Activated naive CD4-positive, alpha-beta T cell treated with anti-CD3 and anti-CD28 coated beads, Interleukin-2, amount 50 U/mL, for 72 hours (primary cell): ENCODE data around the gene SMYD3. TPM values are rescaled to one million over a fixed set of nuclear protein-coding genes. Genes with fewer than 3 reads are reported as not detected.
A peak's percentile ranks its signal among the peaks of the same experiment; 100 is the strongest.

Experiments used
- ATAC-seq, 2 donors: fragments of 150-1000 bp; cut with Tn5 transposase; 2 replicates each; pipeline ENCODE4 v1.10.0; 2021; ENCODE audit warnings: mild to moderate bottlenecking in 2 of 2, moderate library complexity in 2 of 2
- DNase-seq, 2 donors: peaks; one replicate each; pipeline ENCODE4 v3.0.0; 2021 to 2022; ENCODE audit warnings: low spot score in 2 of 2
- H3K27ac Mint-ChIP-seq, 2 donors: one replicate each; pipeline ENCODE4 v1.8.0; 2022; ENCODE audit warnings: mild to moderate bottlenecking in 2 of 2, mixed read lengths in 2 of 2
- H3K36me3 Mint-ChIP-seq, 2 donors: one replicate each; pipeline ENCODE4 v1.8.0; 2022; ENCODE audit warnings: mixed read lengths in 2 of 2
- H3K9me3 Mint-ChIP-seq, 2 donors: one replicate each; pipeline ENCODE4 v1.8.0; 2022; ENCODE audit warnings: mixed read lengths in 2 of 2
- total RNA-seq, 2 donors: library from RNA; stranded (reverse); gene quantifications; one replicate each; pipeline ENCODE4 v1.2.3, GENCODE V29; 2022

The SMYD3 gene
- total RNA-seq, 2 donors from 2014 or later, result 18.5 to 30.1 TPM

DNA sequence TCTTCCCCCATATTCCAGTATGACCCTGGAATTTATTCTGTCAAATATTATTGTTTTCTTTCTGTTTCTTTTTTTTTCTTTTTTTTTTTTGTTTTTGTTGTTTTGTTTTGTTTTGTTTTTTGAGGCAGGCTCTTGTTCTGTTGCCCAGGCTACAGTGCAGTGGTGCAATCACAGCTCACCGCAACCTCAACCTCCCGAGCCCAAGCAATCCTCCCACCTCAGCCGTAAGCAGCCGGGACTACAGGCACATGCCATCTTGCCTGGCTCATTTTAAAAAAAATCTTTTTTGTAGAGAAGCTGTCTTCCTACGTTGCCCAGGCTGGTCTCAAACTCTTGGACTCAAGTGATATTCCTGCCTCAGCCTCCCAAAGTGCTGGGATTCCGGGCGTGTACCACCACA lies 237.6 kb downstream of the SMYD3 start:
- ATAC-seq, result no peak
- Mint-ChIP-seq H3K9me3 (no peaks in the 10 kb centered on the region), H3K27ac (no peak overlapping the region), H3K36me3 (peaks cover 6 to 8% of the 10 kb centered on the region in 2 donors)
- DNase-seq, result no peak

DNA sequence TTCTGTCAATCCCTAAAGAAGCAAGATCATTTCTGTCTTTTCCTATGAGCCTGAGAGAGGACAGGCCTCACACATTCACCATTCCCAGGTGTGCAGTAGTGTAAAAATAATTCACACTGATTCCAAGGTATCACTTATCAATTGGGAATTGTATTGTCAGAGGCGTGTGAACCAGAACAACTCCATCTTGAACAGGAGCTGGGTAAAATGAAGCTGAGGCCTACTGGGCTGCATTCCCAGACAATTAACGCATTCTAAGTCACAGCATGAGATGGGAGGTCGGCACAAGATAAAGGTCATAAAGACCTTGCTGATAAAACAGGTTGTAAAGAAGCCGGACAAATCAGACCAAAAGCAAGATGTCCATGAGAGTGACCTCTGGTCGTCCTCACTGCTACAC lies 239.2 kb downstream of the SMYD3 start:
- H3K27ac Mint-ChIP-seq, result no peak overlapping the region
- H3K9me3 Mint-ChIP-seq, result no peaks in the 10 kb centered on the region
- H3K36me3 Mint-ChIP-seq, result peaks cover 0 to 4% of the 10 kb centered on the region in 2 donors
- no peak for DNase-seq
- no peak for ATAC-seq

DNA sequence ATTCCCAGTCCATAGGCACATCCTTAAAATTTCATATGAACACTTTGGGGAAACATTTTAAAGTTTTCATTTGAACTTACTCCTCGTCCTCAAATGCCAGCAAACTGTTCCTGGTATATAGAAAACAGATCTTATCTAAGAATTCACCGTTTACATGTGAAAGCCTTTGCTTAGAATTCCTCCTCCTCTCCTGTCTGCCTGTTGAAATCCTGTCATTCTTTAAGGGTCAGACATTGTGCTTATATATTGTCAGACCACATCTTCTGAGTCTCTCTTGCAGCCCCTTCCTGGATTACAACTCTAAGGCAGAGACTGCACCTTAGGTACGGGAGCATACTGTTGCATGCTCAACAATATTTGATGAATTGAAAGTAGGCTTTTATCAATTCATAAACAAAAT lies 239.7 kb downstream of the SMYD3 start:
- H3K27ac Mint-ChIP-seq, result peak overlapping the region in 1 of 2 donors; percentile 3
- peaks cover 0 to 5% of the 10 kb centered on the region in 2 donors for H3K36me3 Mint-ChIP-seq
- DNase-seq (no peak), ATAC-seq (no peak)
- H3K9me3 Mint-ChIP-seq, result no peaks in the 10 kb centered on the region

DNA sequence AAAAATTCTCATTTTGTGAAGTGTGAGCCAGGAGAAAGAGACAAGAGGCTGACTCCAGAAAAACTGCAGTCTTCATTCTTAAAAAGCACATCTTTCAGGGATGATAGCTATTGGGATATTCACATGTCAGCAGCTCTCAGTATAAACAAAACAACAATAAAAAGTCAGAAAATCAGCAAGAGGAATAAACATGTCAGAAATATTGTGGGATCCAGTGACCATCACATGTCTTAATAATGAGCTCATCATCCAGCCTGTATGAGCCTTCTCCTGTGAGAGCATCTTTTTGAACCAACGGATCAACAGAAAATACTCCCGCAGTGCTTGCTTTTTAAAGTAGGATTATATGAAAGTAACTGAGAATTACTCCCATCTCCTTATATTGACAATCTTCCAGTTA lies 241.6 kb downstream of the SMYD3 start:
- Mint-ChIP-seq H3K27ac (no peak overlapping the region), H3K9me3 (peaks cover 3 to 4% of the 10 kb centered on the region in 2 donors), H3K36me3 (peaks cover 8 to 13% of the 10 kb centered on the region in 2 donors)
- ATAC-seq, result no peak
- DNase-seq, result no peak

DNA sequence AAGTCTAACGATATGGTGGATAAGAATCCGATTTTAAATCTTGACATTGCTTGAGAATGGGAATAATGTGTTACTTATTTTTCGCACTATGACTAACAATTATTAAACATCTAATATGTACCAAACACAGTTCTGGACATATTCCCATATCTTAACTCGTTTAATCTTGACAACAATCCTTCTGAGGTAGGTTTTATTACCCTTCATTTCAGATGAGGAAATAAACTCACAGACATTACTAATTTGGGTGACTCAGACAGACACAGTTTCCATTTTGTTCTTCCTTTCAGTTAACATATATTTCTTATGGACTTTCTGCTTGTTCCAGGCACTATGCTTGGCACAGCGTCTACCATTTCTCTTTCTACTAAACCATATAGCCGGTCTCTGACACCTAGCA lies 244.8 kb downstream of the SMYD3 start:
- Mint-ChIP-seq H3K9me3 (peaks cover 15 to 16% of the 10 kb centered on the region in 2 donors), H3K36me3 (peaks cover 18 to 21% of the 10 kb centered on the region in 2 donors), H3K27ac (no peak overlapping the region)
- no peak for DNase-seq
- ATAC-seq, result no peak

DNA sequence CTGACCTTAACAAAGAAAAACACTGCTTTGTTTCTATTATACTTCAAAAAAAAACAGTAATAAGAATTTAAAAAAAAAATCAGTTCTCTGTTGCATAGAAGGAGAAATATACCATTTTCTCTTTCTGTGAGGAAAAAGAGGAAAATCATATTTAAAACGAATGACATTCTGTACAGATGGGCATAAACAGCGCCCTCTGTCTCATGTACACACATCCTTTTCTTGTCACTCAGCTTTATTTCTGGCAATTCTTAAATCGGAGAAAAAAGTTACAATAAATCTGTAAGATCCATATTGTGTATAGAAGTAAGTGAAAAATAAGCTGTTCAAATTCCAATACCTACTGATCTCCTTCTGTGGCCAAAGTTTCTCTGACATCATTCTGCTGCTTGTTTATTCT lies 245.4 kb downstream of the SMYD3 start:
- H3K27ac Mint-ChIP-seq, result no peak overlapping the region
- H3K36me3 Mint-ChIP-seq, result peaks cover 18 to 21% of the 10 kb centered on the region in 2 donors
- H3K9me3 Mint-ChIP-seq, result peaks cover 15 to 16% of the 10 kb centered on the region in 2 donors
- ATAC-seq (no peak), DNase-seq (no peak)

DNA sequence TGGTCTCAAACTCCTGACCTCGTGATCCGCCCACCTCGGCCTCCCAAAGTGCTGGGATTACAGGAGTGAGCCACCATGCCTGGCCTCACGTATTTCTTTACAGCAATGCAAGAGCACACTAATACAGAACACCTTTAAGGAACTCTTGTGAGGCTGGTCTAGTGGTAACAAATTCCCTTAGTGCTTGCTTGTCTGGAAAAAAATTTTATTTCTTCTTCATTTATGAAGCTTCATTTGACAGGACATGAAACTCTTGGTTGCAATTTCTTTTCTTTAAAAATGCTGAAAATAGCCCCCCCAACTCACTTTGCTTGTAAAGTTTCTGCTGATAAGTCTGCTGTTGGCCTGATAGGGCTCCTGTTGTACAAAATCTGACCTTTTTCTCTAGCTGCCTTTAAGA lies 248.8 kb downstream of the SMYD3 start:
- Mint-ChIP-seq H3K9me3 (peaks cover 15 to 22% of the 10 kb centered on the region in 2 donors), H3K36me3 (peaks cover 18 to 21% of the 10 kb centered on the region in 2 donors), H3K27ac (no peak overlapping the region)
- no peak for DNase-seq
- ATAC-seq, result no peak

DNA sequence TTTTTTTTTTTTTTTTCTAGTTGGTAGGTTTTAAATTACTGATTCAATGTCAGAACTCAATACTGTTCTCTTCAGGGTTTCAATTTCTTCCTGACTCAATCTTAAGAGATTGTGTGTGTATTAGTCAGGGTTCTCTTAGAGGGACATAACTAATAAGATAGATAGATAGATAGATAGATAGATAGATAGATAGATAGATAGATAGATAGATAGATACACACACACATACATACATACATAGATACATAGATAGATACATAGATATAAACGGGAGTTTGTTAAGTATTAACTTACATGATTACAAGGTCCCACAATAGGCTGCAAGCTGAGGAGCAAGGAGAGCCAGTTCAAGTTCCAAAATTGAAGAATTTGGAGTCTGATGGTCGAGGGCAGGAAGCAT lies 251.3 kb downstream of the SMYD3 start:
- no peak overlapping the region for H3K27ac Mint-ChIP-seq
- H3K9me3 Mint-ChIP-seq, result peaks cover 11 to 20% of the 10 kb centered on the region in 2 donors
- no peak for DNase-seq
- ATAC-seq, result no peak
- H3K36me3 Mint-ChIP-seq, result peaks cover 9 to 13% of the 10 kb centered on the region in 2 donors

DNA sequence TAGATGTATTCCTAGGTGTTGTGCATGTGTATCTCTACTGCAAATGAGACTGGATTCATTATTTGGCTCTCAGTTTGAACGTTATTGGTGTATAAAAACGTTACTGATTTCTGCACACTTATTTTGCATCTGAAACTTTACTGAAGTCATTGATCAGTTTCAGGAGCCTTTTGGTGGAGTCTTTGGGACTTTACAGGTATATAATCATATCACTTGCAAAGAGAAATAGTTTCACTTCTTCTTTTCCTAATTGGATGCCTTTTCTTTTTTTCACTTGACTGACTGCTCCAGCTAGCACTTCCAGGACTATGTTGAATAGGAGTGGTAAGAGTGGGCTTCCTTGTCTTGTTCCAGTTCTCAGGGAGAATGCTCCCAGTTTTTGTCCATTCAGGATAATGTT lies 252.2 kb downstream of the SMYD3 start:
- DNase-seq (no peak), ATAC-seq (no peak)
- Mint-ChIP-seq H3K9me3 (peaks cover 11 to 15% of the 10 kb centered on the region in 2 donors), H3K27ac (no peak overlapping the region), H3K36me3 (peaks cover 9 to 13% of the 10 kb centered on the region in 2 donors)

DNA sequence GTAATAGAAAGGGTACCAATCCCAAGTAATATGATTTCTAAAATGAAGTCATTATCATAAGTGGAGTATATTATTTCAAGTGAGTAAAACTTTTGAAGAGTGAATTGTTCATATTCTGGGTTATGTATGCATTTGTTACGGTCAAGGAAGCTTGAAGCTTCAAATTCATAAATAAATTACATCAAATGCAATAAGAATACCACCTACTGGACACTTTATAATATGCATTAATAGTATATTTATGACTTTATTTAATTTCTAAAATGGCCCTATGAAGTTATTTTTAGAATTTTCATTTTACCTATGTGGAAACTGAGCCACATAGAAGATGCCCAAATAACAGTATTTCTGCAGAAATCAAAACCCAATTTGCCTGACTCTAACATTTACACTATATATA lies 260.6 kb downstream of the SMYD3 start:
- ATAC-seq (no peak), DNase-seq (no peak)
- Mint-ChIP-seq H3K9me3 (peaks cover 0 to 6% of the 10 kb centered on the region in 2 donors), H3K27ac (no peak overlapping the region), H3K36me3 (peaks cover 0 to 7% of the 10 kb centered on the region in 2 donors)

DNA sequence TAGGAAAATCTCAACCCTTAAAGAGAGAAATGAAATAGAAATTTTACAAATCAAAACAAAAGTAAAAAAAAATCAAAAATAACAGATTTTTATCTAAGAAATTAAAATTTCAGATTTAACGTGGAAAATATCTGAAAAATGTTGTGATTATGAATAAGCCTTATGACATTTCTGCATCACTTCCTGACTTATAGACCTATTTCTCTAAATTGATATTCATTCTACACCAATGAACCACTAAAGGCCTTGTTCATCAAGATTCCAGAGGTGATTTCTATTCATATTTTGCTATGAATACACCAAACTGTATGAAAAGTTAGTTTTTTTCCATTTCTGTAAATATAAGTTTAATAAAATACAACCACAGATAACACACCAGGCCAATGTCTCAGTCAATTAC lies 261.5 kb downstream of the SMYD3 start:
- Mint-ChIP-seq H3K27ac (no peak overlapping the region), H3K9me3 (peaks cover 0 to 6% of the 10 kb centered on the region in 2 donors), H3K36me3 (peaks cover 0 to 7% of the 10 kb centered on the region in 2 donors)
- DNase-seq, result no peak
- no peak for ATAC-seq

DNA sequence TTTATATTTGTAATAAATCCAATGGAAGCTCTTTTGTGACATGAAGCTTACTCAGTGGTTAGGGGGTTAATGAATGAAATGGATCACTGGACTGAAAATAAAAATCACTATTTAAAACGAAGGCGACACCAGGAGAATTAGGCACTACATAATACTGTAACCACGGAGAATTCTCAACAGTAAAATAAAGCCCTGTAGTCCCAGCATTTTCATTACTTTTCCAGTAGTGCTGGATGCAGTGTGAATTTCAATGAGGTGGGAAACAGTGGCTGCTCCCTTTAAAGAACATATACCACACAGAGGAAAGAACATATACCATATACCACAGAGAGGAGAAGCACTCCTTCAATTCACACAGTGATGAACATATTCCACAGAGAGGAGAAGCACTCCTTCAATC lies 275.0 kb downstream of the SMYD3 start:
- Mint-ChIP-seq H3K36me3 (no peaks in the 10 kb centered on the region), H3K9me3 (no peaks in the 10 kb centered on the region), H3K27ac (no peak overlapping the region)
- ATAC-seq (no peak), DNase-seq (no peak)

DNA sequence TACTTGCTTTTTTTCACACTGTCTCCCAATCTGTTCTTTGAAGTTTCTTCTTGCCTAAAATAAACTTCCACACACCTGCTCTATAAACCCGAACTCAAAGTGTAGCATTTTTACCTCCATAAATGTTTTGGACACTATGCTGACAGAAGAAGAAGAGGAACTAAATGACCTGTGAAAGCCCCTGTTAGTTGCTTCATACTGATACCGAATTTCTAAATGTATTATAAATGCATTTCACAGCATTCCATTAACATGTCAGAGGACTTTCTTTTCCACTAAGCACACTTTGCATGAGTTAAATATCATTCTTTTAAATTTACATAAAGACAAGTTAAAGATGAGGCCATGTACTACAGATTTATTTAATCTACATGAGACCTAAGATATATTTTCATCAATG lies 281.0 kb downstream of the SMYD3 start:
- no peak for DNase-seq
- ATAC-seq, result no peak
- H3K27ac Mint-ChIP-seq, result no peak overlapping the region
- H3K9me3 Mint-ChIP-seq, result no peaks in the 10 kb centered on the region
- H3K36me3 Mint-ChIP-seq, result peaks cover 0 to 10% of the 10 kb centered on the region in 2 donors

DNA sequence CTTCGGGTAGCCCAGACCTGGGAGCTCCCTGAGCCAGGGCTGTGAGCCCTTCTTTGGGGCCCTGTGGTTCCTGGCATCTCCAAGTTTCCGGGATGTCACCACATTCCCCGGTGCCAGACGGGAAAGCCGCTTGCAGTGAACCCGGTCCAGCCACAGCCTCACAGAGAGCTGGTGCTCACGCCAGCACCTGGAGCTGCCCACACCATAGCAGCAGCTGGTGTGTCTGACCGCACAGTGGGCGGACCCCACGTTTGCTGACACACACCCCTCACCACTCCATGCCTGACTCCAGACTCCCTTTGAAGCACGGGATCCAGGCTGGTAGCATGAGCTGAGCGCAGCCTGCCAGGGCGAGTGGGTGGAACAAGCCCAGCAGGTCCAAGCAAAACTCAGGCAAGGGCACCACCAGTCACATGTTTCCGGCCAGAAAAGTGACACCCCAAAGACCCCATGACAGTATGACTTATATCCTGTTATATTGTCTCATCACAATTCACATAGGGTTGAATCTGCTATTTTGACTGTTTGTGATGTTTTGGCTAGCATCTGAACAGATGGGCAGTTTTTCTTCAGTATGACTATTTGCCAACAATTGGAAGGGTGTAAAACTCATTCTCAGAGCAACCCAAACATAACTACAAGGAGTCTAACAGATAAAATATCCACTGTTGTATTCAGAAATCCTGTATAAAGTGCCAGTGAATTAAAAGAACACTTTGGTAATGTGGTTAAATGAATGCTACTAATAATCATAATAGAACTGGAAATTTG lies 285.4 kb downstream of the SMYD3 start:
- H3K36me3 Mint-ChIP-seq, result peaks cover 0 to 10% of the 10 kb centered on the region in 2 donors
- ATAC-seq (no peak), DNase-seq (no peak)
- peak overlapping the region in 1 of 2 donors; percentile 30 for H3K27ac Mint-ChIP-seq
- peaks cover 0 to 4% of the 10 kb centered on the region in 2 donors for H3K9me3 Mint-ChIP-seq

DNA sequence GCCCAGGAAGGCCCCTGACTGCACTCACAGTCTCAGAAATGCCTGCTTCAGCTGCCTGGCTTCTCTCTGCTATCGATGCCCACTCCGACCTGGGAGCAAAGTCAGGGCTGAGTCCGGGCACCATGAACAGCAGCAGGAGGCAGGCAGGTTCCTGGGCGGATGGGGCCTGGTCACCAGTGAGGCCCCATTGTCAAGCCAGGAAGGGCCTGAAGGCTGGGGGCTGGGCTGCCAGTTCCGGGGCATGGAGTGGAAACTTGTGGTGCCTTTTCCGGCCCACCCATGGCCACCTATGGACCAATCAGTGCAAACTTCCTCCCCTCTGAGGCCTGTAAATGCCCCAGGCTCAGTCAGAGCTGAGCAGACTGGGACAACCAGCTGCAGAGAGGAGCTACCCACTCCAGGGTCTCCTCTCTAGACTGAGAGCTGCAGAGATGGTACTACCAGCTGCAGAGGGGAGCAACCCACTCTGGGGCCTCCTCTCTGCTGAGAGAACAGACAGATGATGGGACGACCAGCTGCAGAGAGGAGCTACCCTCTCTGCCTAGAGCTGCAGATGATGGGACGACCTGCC lies 286.5 kb downstream of the SMYD3 start:
- DNase-seq, result no peak
- peaks cover 0 to 4% of the 10 kb centered on the region in 2 donors for H3K9me3 Mint-ChIP-seq
- ATAC-seq, result no peak
- peaks cover 0 to 10% of the 10 kb centered on the region in 2 donors for H3K36me3 Mint-ChIP-seq
- H3K27ac Mint-ChIP-seq, result peak overlapping the region in 1 of 2 donors; percentile 30

DNA sequence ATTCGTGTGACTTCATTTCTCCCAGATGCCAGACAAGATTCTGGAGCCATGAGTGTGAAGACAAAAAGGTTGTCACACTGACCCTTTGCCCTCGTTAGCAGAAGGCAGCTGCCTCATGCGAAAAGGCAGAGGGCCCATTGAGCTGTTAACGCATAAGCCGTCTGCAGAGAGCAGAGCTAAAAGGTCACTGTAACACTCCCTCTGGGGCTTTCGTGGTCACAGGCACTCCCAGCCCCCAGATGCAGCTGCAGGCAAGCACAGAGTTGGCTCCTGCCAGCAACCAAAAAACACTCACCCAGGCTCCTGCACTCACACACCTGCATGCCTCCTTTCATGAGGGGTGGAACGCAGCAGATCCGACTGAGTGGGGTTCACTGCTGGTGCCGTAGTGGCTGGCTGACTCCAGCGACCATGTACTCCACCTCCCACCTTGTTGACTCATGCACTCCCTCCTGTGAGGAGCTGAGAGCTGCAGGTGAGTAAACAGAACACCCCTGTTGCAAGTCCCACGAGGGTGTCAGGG lies 287.5 kb downstream of the SMYD3 start:
- DNase-seq (no peak), ATAC-seq (no peak)
- peaks cover 0 to 10% of the 10 kb centered on the region in 2 donors for H3K36me3 Mint-ChIP-seq
- H3K9me3 Mint-ChIP-seq, result peaks cover 0 to 4% of the 10 kb centered on the region in 2 donors
- H3K27ac Mint-ChIP-seq, result no peak overlapping the region

DNA sequence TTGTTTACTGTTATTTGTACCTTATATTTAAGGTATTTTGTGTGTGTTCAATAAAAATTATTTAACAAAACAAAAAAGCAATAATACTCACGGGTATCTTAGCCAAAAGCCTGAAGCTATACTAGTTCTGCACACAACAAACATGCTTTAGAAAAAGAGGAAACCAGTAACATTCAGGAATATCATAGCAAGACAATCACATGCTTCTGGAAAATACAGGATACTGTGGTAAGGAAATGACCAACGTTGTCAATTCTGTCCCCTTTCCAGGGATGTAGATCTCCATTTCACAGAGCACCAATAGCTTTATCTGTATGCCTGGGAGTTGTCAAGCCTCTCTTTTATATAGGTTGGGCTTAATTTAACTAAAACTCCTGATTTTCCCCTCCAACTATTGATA lies 288.4 kb downstream of the SMYD3 start:
- peaks cover 0 to 9% of the 10 kb centered on the region in 2 donors for H3K9me3 Mint-ChIP-seq
- ATAC-seq, result no peak
- H3K27ac Mint-ChIP-seq, result no peak overlapping the region
- DNase-seq, result no peak
- H3K36me3 Mint-ChIP-seq, result peaks cover 0 to 10% of the 10 kb centered on the region in 2 donors
